HG03521 (cell line): Measurements from ENCODE around the gene ABCC6.
"Not testable (repeated sequence)": the region's sequence is repeated elsewhere in the genome, so short reads cannot be mapped to it uniquely, and the experiment has no call there.

ENCODE experiments used
- ATAC-seq: cut with Tn5 transposase; IDR thresholded peaks from one replicate; pipeline ENCODE4 v1.9.1; 2021; ENCODE audit warnings: mild to moderate bottlenecking, moderate library complexity; ENCODE audit not compliant: unreplicated experiment

Gene ABCC6

DNA sequence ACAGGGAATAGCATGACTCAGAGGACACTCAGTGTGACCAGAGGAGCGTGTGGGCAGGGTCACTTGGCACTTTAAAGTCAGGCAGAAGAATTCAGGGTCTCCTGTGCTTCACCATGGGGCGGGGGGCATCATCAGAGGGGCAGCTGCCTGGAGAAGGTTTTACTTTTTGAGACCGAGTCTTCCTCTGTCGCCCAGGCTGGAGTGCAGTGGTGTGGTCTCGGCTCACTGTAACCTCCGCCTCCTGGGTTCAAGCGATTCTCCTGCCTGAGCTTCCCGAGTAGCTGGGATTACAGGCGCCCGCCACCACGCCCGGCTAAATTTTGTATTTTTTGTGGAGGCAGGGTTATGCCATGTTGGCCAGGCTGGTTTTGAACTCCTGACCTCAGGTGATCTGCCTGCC is 32.3 kb downstream of the ABCC6 start:
- not testable (repeated sequence) for ATAC-seq

GRCh38 chr16:16190546-16190945 is 32.7 kb downstream of the ABCC6 start:
- no peak for ATAC-seq

DNA sequence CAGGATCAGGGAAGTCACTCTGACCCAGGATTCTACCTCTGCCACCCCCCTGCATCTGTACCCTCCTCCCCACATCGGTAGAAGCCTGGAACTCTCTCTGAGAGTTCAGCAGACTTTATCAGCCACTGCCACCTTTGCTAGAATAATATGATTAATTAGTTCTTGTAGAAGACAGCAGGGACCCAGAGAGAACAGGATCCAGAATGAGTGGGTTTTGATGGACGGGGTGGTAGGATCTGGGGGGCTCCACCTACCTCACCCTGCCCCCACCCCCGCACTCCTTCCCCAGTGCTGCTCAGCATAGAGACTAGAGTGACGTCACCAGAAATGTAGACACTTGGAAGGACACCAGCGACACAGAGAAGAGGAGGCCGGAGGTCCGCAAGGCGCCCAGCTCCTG is 33.5 kb downstream of the ABCC6 start:
- no peak for ATAC-seq

DNA sequence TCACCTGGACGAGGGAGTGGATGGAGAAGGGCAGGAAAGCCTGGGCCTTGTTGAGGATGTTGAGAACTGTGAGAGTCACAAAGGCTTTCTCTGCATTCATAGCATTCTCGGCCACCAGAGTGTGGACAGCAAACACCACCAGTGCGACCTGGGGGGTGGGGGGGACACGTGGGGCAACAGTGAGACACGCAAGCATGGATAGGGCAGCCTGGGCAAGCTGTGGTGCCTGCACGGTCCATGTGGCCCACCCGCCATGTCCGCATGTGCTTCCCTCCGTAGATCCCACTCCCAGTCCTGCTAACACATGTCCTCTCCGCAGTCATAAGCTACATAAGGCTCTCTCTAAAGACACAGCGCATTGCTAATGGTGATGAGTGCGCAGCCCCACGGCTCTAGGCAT is 34.5 kb downstream of the ABCC6 start:
- ATAC-seq = no peak

GRCh38 chr16:16186820-16187219 is 36.5 kb downstream of the ABCC6 start:
- ATAC-seq = no peak

GRCh38 chr16:16185095-16185494 is 38.2 kb downstream of the ABCC6 start:
- ATAC-seq = no peak

DNA sequence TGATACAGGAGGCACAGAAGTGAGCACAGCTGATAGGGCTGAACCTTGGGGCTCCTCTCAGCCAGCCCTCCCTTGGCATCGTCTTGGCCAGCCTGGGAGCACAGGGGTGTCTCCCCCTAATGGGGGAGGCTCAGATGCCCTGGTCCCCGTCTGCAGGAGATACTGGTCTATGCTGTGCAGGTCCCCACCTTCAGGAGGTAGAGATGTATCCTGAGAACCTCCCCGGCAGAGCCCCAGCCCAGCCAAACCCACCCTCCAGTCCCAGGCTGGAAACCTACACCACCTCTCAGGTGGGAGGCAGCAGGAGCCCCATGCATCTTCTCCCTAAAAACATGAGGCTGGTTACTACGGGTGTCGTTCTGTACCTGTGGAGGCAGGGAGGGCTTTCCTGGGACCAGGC is 38.7 kb downstream of the ABCC6 start:
- ATAC-seq = no peak

DNA sequence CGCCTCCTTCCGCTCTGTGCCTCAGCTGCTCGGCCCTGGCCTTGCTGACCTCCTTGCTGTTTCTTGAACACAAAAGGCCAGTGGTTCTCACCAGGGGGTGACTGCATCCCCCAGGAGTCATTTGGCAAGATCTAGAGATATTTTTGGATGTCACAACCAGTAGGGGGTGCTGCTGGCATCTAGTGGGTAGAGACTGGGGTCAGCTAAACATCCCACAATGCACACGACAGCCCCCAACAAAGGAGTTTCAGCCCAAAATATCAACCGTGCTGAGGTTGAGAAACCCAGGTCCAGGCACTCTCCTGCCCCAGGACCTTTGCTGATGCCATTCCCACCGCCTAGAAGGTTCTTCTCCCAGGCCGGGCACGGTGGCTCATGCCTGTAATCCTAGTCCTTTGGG is 39.7 kb downstream of the ABCC6 start:
- no peak for ATAC-seq

DNA sequence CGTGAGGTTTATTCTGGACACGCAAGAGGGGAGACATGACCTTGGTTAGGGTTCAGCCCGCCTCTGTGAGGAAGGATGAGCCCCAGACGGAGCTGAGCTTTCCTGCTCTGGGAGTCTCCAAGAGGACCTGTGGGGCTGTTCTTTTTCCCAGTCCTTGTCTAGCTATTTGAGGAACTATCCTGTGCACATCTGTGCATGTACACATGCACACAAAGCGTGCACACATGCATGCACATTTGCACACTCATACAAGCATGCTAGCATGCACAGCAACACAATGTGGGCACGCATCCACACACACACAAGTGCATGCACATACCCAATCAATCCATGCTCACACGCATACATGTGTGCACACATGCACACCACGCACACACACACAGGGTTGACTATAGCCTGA is 40.4 kb downstream of the ABCC6 start:
- ATAC-seq = no peak

DNA sequence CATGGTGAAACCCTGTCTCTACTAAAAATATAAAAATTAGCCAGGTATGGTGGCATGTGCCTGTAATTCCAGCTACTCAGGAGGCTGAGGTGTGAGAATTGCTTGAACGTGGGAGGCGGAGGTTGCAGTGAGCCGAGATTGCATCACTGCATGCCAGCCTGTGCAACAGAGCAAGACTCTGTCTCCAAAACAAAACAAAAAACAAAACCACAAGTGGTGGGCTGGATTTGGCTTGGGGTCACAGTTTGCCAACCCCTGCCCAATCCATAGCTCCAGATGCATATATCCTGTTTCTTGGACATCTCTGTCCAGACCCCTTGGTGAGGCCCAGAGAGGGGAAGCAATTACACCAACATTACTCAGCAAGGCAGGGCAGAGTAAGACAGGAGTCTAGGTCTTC is 41.5 kb downstream of the ABCC6 start:
- ATAC-seq = not testable (repeated sequence)

DNA sequence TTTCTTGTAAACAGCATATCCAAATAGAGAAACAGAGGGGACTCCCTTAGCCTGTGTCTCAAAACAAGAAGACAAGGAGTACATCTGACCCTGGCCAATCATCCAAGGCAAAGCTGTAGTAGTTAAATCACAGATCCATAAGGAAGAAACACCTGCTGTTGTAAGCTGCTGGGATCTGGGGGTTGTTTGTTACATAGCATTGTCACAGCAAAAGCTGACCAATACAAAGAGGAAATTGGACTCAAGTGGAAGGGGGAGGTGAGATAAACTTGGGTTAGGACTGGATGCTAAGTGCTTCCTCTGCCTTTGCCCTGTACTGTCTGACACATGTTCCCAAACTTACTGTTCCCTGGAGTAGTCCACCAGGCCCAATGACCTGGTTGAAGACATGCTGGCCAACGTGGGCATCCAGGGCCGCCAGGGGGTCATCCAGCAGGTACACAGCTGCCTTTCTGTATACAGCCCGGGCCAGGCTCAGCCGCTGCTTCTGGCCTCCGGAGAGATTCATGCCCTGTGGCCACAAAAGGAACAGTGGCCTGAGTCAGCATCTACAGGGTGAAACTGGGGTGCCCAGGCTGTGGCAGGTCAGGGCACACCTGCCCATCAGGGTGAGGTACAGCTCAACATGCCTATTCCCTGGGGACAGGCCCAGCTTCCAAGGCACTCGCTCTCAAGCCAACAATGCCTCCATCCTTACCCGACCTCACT is 44.7 kb downstream of the ABCC6 start:
- no peak for ATAC-seq

DNA sequence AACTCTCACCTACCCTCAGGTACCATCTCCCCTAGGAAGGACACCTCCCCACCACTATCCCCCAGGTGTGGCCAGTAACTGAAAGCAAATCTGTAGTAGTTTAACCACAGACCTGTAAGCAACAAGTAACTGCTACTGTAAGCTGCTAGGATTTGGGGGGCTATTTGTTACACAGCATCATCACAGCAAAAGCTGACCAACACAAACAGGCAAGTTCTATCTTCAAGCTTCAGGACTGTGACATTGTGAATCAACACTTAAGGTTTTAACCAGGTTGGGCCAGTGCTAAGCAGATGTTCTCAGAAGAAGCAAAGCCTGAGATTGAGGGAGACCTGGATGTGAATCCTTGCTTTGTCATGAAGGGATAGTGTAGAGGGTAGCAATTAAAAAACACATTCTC is 47.0 kb downstream of the ABCC6 start:
- ATAC-seq = no peak

DNA sequence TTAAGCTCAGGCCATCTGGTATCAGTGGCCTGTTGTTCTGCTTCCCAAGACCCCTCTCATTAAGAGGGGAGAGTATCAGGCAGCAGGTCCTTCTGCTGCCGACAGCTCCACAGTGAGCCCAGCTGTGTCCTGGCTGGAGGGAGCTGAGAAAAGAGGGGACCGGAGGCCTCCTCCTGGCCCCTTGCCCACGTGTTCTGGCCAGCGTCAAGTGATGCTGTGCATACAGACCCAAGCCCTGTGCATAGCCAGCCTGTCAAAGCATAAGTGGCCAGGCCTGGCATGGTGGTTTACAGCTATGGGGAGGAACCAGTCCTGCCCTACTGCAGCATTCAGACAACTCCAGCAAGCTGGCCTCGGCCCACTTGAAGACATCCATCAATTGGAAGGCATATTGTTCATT is 48.0 kb downstream of the ABCC6 start:
- ATAC-seq = no peak

- no peak for ATAC-seq
Measured at GRCh38 chr16:16172991-16173390, 50.3 kb downstream of the ABCC6 start.

- no peak for ATAC-seq
Measured at GRCh38 chr16:16171332-16171919, 51.9 kb downstream of the ABCC6 start.

- no peak for ATAC-seq
Measured at GRCh38 chr16:16169615-16170014, 53.7 kb downstream of the ABCC6 start.

DNA sequence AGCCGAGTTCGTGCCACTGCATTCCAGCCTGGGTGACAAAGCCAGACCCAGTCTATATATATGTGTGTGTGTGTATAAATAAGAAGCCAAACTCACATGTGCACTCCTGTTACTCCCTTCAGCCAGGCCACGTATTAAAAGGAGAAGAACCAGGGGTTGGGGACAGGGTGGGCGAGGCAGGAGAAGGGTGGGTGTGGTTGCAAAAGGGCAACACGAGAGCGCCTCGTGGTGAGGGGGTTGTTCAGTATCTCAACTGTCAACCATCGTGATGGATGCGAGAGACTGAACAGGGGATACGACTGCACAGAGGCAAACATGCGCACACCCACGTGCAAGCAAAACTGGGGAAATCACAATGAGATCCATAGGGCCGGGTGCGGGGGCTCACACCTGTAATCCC is 54.9 kb downstream of the ABCC6 start:
- no peak for ATAC-seq

DNA sequence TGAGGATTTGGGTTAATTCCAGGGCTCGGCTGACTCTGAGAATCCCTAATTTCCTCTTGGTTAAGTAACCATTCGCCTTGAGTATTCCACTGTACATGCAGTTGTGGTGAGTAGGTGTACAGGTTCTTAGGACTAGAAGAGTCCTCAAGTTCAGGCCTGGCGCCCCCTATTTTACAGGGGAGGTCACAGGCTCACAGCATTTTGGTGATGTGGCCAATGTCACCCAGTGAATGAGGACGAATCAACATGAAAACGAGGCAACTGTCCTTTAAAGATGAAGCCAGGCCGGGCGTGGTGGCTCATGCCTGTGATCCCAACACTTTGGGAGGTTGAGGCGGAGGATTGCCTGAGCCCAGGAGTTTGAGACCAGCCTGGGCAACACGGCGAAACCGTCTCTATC is 55.4 kb downstream of the ABCC6 start:
- ATAC-seq = no peak

- ATAC-seq = no peak
Measured at GRCh38 chr16:16166949-16167348, 56.3 kb downstream of the ABCC6 start.

- no peak for ATAC-seq
Measured at GRCh38 chr16:16166085-16166484, 57.2 kb downstream of the ABCC6 start.

DNA sequence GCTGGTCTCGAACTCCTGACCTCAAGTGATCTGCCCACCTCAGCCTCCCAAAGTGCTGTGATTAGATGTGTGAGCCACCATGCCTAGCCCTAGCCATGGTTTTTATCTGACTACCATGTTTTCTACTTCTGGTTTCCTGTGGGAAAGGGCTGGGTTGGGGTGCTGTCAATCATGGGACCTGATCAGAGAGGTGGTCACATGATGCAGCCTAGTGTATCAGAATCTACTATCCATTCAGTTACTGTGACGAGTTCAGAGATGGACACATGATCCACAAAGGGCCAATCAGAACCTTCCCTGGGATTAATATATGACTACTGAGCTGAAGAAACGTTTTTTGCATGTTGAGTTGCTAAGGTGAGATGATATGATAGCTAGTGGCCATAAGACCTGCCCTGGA is 59.1 kb downstream of the ABCC6 start:
- no peak for ATAC-seq

GRCh38 chr16:16163571-16163970 is 59.7 kb downstream of the ABCC6 start:
- ATAC-seq = no peak

DNA sequence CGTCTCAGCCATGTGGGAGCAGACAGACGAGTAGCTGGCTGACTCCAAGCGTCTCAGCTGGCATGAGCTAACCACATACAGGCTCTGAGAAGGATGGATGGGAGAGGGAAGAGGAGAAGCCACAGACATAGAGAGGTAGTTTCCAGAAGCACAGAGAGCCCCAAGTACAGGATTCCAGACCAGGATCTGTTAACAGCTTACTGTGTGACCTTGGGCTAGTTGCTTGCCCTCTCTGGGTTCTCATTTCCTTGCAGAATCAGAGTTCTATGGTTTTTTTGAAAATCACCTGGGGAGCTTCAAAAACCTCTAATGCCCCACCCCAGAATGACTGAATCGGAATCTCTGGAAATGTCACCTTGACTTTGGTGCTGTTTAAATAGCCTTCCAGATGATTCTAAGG is 60.2 kb downstream of the ABCC6 start:
- ATAC-seq = no peak
